Gastrocnemius medialis (tissue), 4 donors: ENCODE measurements around the gene DRGX.

Source experiments
- CTCF ChIP-seq, 5 experiments: fragments of 450-650 bp in 3 of 5; fragments of 200-600 bp in 2 of 5; sonication (generic) in 2 of 5; IDR thresholded peaks in 4 of 5; conservative IDR thresholded peaks in 1 of 5; 1 replicate in 4 of 5; 2 replicates in 1 of 5; pipeline ENCODE4 v1.5.1; 2016 to 2019; ENCODE audit warnings: antibody characterized with exemption in 5 of 5, mild to moderate bottlenecking in 3 of 5, moderate library complexity in 3 of 5
- POLR2A ChIP-seq, 2 donors: fragments of 450-650 bp; IDR thresholded peaks; one replicate each; pipeline ENCODE4 v1.6.1; 2017; ENCODE audit warnings: antibody characterized with exemption in 2 of 2, mild to moderate bottlenecking in 2 of 2, moderate library complexity in 2 of 2

- TF ChIP-seq CTCF (IDR thresholded peaks at IDR 0.05 in 4 of 5, conservative IDR thresholded peaks at IDR 0.05 in 1 of 5), result no peak
- no peak for TF ChIP-seq POLR2A (IDR thresholded peaks at IDR 0.05)
Measured at GRCh38 chr10:49322371-49323170, 73.3 kb downstream of the DRGX start.
